HUES6 (cell line): ENCODE data around the gene SMC3.
"Not testable (repeated sequence)": the region's sequence is repeated elsewhere in the genome, so short reads cannot be mapped to it uniquely, and the experiment has no call there.

Experiments used
- H3K27ac ChIP-seq: 2 replicates; pipeline ENCODE4 v1.7.0; 2013; ENCODE audit warnings: low read depth, mild to moderate bottlenecking, low read length, inconsistent platforms
- H3K27me3 ChIP-seq: 2 replicates; pipeline ENCODE4 v1.6.1; 2013; ENCODE audit warnings: low read length; ENCODE audit not compliant: control insufficient read depth, insufficient read depth
- H3K36me3 ChIP-seq: 2 replicates; pipeline ENCODE4 v1.6.1; 2013; ENCODE audit warnings: low read length; ENCODE audit not compliant: control insufficient read depth, insufficient read depth
- H3K4me1 ChIP-seq: 2 replicates; pipeline ENCODE4 v1.6.1; 2013; ENCODE audit warnings: low read length; ENCODE audit not compliant: control insufficient read depth, insufficient read depth
- H3K4me3 ChIP-seq: 2 replicates; pipeline ENCODE4 v1.5.1; 2013; ENCODE audit warnings: low read depth, low read length
- H3K9ac ChIP-seq: one replicate; pipeline ENCODE4 v1.6.1; 2013; ENCODE audit warnings: mild to moderate bottlenecking, low read length
- H3K9me3 ChIP-seq: 2 replicates; pipeline ENCODE4 v1.6.1; 2013; ENCODE audit warnings: low read depth, low read length; ENCODE audit not compliant: control insufficient read depth, insufficient read depth

Gene SMC3

DNA sequence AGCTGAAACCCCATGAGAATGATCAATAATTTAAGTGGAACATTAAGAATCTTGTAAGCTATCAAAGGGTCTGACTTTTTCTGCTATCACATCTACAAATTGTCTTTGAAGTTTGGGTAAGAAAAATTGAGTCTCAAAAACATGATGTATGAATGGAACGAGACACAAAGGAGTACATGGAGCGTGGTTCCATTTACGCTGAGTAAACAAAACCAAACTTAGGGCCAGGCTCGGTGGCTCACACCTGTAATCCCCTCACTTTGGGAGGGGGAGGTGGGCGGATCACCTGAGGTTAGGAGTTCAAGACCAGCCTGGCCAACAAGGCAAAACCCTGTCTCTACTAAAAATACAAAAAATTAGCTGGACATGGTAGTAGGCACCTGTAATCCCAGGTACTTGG lies 24.3 kb downstream of the SMC3 start:
- H3K9ac ChIP-seq = no peak overlapping the region

GRCh38 chr10:110597476-110597875 lies 30.0 kb downstream of the SMC3 start:
- Histone ChIP-seq H3K27ac (no peak overlapping the region), H3K27me3 (no peaks in the 10 kb centered on the region), H3K9ac (no peak overlapping the region), H3K36me3 (peaks cover 90% of the 10 kb centered on the region), H3K4me3 (no peak overlapping the region), H3K4me1 (no peaks in the 10 kb centered on the region), H3K9me3 (no peaks in the 10 kb centered on the region)

More for the DNA sequence above, 24.3 kb downstream of the SMC3 start:
- Histone ChIP-seq H3K9me3 (no peaks in the 10 kb centered on the region), H3K36me3 (peaks cover 91% of the 10 kb centered on the region), H3K27me3 (no peaks in the 10 kb centered on the region), H3K4me3 (no peak overlapping the region), H3K27ac (no peak overlapping the region), H3K4me1 (no peaks in the 10 kb centered on the region)

GRCh38 chr10:110600487-110601101 lies 33.1 kb downstream of the SMC3 start:
- peaks cover 94% of the 10 kb centered on the region for H3K36me3 ChIP-seq

DNA sequence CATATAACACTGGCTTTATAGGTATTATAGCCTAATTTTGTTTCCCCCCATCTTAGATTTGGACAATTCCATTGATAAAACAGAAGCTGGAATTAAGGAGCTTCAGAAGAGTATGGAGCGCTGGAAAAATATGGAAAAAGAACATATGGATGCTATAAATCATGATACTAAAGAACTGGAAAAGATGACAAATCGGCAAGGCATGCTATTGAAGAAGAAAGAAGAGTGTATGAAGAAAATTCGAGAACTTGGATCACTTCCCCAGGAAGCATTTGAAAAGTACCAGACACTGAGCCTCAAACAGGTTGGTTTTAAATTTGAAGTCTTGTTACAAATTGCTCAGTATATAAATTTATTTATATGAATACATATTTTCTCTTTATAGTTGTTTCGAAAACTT lies 34.1 kb downstream of the SMC3 start:
- Histone ChIP-seq H3K9me3 (no peaks in the 10 kb centered on the region), H3K4me3 (no peak overlapping the region), H3K36me3 (peaks cover 92% of the 10 kb centered on the region), H3K4me1 (no peaks in the 10 kb centered on the region), H3K27ac (no peak overlapping the region), H3K9ac (no peak overlapping the region), H3K27me3 (no peaks in the 10 kb centered on the region)

More at GRCh38 chr10:110600487-110601101, 33.1 kb downstream of the SMC3 start:
- Histone ChIP-seq H3K9ac (no peak overlapping the region), H3K4me1 (no peaks in the 10 kb centered on the region), H3K9me3 (no peaks in the 10 kb centered on the region), H3K27me3 (no peaks in the 10 kb centered on the region), H3K27ac (no peak overlapping the region), H3K4me3 (no peak overlapping the region)

- Histone ChIP-seq H3K27ac (no peak overlapping the region), H3K4me1 (peaks cover 23% of the 10 kb centered on the region), H3K27me3 (no peaks in the 10 kb centered on the region), H3K4me3 (no peak overlapping the region), H3K36me3 (peaks cover 31% of the 10 kb centered on the region), H3K9ac (no peak overlapping the region), H3K9me3 (no peaks in the 10 kb centered on the region)
Observed at GRCh38 chr10:110608087-110608486, 40.6 kb downstream of the SMC3 start.

- no peak overlapping the region for H3K27ac ChIP-seq
- no peaks in the 10 kb centered on the region for H3K9me3 ChIP-seq
- peaks cover 17% of the 10 kb centered on the region for H3K36me3 ChIP-seq
- H3K4me1 ChIP-seq = peaks cover 23% of the 10 kb centered on the region
- no peaks in the 10 kb centered on the region for H3K27me3 ChIP-seq
- H3K9ac ChIP-seq = no peak overlapping the region
- H3K4me3 ChIP-seq = no peak overlapping the region
Observed at GRCh38 chr10:110609605-110610004, 42.1 kb downstream of the SMC3 start.

GRCh38 chr10:110610308-110610774 lies 42.8 kb downstream of the SMC3 start:
- Histone ChIP-seq H3K4me3 (no peak overlapping the region), H3K9ac (no peak overlapping the region), H3K27ac (no peak overlapping the region), H3K36me3 (peaks cover 10% of the 10 kb centered on the region), H3K27me3 (no peaks in the 10 kb centered on the region), H3K4me1 (peaks cover 23% of the 10 kb centered on the region), H3K9me3 (no peaks in the 10 kb centered on the region)

DNA sequence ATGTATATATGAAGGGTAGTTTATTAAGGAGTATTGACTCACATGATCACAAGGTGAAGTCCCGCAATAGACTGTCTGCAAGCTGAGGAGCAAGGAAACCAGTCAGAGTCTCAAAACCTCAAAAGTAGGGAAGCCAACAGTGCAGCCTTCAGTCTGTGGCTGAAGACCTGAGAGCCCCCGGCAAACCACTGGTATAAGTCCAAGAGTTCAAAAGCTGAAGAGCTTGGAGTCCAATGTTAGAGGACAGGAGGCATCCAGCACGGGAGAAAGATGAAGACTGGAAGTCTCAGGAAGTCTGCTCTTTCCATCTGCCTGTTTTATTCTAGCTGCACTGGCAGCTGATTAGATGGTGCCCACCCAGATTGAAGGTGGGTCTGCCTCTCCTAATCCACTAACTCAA lies 43.3 kb downstream of the SMC3 start:
- not testable (repeated sequence) for H3K27ac ChIP-seq, H3K27me3 ChIP-seq, H3K36me3 ChIP-seq, H3K4me3 ChIP-seq, H3K9ac ChIP-seq, H3K9me3 ChIP-seq
- H3K4me1 ChIP-seq = peaks cover 23% of the 10 kb centered on the region

- Histone ChIP-seq H3K36me3 (no peaks in the 10 kb centered on the region), H3K27ac (no peak overlapping the region), H3K4me1 (peaks cover 23% of the 10 kb centered on the region), H3K4me3 (no peak overlapping the region), H3K27me3 (no peaks in the 10 kb centered on the region), H3K9ac (no peak overlapping the region), H3K9me3 (no peaks in the 10 kb centered on the region)
Observed at GRCh38 chr10:110612087-110612486, 44.6 kb downstream of the SMC3 start.

GRCh38 chr10:110612629-110613028 lies 45.1 kb downstream of the SMC3 start:
- H3K27ac ChIP-seq = no peak overlapping the region
- peaks cover 23% of the 10 kb centered on the region for H3K4me1 ChIP-seq
- no peak overlapping the region for H3K9ac ChIP-seq
- no peaks in the 10 kb centered on the region for H3K27me3 ChIP-seq
- no peaks in the 10 kb centered on the region for H3K36me3 ChIP-seq
- H3K9me3 ChIP-seq = no peaks in the 10 kb centered on the region
- no peak overlapping the region for H3K4me3 ChIP-seq

DNA sequence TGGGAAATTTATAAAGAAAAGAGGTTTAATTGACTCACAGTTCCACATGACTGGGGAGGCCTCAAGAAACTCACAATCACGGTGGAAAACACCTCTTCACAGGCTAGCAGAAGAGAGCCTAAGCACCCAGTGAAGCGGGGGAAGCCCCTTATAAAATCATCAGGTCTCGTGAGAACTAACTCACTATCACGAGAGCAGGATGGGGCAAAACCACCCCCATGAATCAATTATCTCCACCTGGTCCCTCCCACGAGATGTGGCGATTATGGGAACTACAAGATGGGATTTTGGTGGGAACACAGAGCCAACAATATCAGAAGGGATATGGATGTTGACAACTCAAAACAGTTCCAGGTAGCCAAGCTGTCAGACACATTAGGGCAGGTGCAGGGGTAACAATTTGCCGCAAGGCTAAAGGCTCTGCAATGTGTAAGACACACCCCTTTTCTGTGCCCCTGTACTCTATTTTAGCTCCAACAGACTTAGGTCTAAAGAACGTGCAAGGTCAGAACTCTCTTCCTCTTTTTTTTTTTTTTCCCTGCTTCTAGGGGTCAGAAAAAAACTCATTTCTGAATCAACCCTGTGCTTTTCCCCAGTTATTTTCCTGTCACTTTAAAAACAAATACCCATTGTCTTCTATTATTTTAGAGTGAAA lies 46.0 kb downstream of the SMC3 start:
- no peaks in the 10 kb centered on the region for H3K9me3 ChIP-seq
- no peaks in the 10 kb centered on the region for H3K36me3 ChIP-seq
- H3K4me3 ChIP-seq = no peak overlapping the region
- peaks cover 23% of the 10 kb centered on the region for H3K4me1 ChIP-seq
- no peaks in the 10 kb centered on the region for H3K27me3 ChIP-seq
- H3K9ac ChIP-seq = no peak overlapping the region
- H3K27ac ChIP-seq = no peak overlapping the region
